Left hindlimb (tissue), 1 donor: ENCODE measurements around the gene GGA1.

Experiments used
- DNase-seq: peaks from one replicate; pipeline ENCODE4 v3.0.0-alpha.2; 2018

The GGA1 gene

GRCh38 chr22:37676736-37677492 lies 68.3 kb downstream of the GGA1 start:
- peak; percentile 95 for DNase-seq

GRCh38 chr22:37677493-37677974 lies 68.9 kb downstream of the GGA1 start:
- DNase-seq, result no peak

- no peak for DNase-seq
Observed at GRCh38 chr22:37678372-37678771, 69.7 kb downstream of the GGA1 start.

- no peak for DNase-seq
Observed at GRCh38 chr22:37679670-37680069, 71.0 kb downstream of the GGA1 start.

GRCh38 chr22:37680191-37680851 lies 71.7 kb downstream of the GGA1 start:
- DNase-seq, result no peak

- DNase-seq, result no peak
Observed at GRCh38 chr22:37681001-37681424, 72.4 kb downstream of the GGA1 start.

- peak; percentile 71 for DNase-seq
Observed at GRCh38 chr22:37681556-37682049, 73.0 kb downstream of the GGA1 start.
